Measurements from ENCODE around the gene ODF2.

DNA sequence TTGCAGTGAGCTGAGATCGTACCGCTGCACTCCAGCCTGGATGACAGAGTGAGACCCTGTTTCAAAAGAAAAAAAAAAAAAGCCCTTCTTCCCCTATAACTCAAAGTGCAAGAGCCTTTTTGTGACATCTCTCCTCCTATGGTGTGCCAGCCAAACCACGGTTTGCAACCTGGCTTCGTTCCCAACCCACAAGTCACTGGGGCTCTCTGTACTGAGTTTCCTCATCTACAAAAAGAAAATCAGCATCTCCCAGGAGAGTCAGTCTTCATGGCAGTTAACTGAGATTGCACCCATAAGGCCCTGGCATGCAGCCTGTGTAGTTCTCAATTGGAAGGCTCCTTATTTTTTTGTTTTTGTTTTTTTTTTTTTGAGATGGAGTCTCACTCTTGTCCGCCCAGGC is 14.8 kb downstream of the ODF2 start:
- TF ChIP-seq, protein P1, sequence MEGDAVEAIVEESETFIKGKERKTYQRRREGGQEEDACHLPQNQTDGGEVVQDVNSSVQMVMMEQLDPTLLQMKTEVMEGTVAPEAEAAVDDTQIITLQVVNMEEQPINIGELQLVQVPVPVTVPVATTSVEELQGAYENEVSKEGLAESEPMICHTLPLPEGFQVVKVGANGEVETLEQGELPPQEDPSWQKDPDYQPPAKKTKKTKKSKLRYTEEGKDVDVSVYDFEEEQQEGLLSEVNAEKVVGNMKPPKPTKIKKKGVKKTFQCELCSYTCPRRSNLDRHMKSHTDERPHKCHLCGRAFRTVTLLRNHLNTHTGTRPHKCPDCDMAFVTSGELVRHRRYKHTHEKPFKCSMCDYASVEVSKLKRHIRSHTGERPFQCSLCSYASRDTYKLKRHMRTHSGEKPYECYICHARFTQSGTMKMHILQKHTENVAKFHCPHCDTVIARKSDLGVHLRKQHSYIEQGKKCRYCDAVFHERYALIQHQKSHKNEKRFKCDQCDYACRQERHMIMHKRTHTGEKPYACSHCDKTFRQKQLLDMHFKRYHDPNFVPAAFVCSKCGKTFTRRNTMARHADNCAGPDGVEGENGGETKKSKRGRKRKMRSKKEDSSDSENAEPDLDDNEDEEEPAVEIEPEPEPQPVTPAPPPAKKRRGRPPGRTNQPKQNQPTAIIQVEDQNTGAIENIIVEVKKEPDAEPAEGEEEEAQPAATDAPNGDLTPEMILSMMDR (IDR thresholded peaks at IDR 0.05): no peak
- TF ChIP-seq EP300 (IDR thresholded peaks at IDR 0.05) (no peak), POLR2A (IDR thresholded peaks at IDR 0.05) (no peak)

All from ovary (tissue), 3 donors.